Kidney (tissue), 14 donors: Measurements from ENCODE around the gene TMX2. TPM values are rescaled to one million over a fixed set of nuclear protein-coding genes. Genes with fewer than 3 reads are reported as not detected.

Experiments used
- DNase-seq, 5 donors: peaks; one replicate each; pipeline ENCODE4 v3.0.0-alpha.2; 2013 to 2020
- FAIRE-seq: peaks from 2 replicates; lab custom pipeline; 2012; peaks lifted over from hg19 to GRCh38; lab: Jason Lieb, UNC
- H3K27ac ChIP-seq, 2 donors: one replicate each; pipeline ENCODE4 v1.7.0; 2013; ENCODE audit warnings: low read depth in 2 of 2, low read length in 2 of 2, inconsistent platforms in 1 of 2
- H3K27me3 ChIP-seq: one replicate; pipeline ENCODE4 v1.7.1; 2013; ENCODE audit warnings: low read length, inconsistent platforms; ENCODE audit not compliant: control insufficient read depth, insufficient read depth
- H3K36me3 ChIP-seq, 3 donors: one replicate each; pipeline versions ENCODE4 v1.7.0 to v1.7.1; 2013; ENCODE audit warnings: low read length in 3 of 3, control low read depth in 1 of 3, inconsistent platforms in 1 of 3; ENCODE audit not compliant: insufficient read depth in 3 of 3, control insufficient read depth in 2 of 3
- H3K4me1 ChIP-seq, 3 donors: one replicate each; pipeline versions ENCODE4 v1.7.0 to v1.7.1; 2013; ENCODE audit warnings: low read length in 3 of 3, inconsistent platforms in 1 of 3, low read depth in 1 of 3; ENCODE audit not compliant: control insufficient read depth in 2 of 3, insufficient read depth in 2 of 3
- H3K4me3 ChIP-seq, 3 donors: one replicate each; pipeline versions ENCODE4 v1.7.0 to v1.8.1; 2013; ENCODE audit warnings: low read length in 3 of 3, control low read depth in 1 of 3, inconsistent platforms in 1 of 3
- H3K9ac ChIP-seq, 3 donors: one replicate each; pipeline versions ENCODE4 v1.7.0 to v1.7.1; 2013; ENCODE audit warnings: low read length in 3 of 3, control low read depth in 1 of 3, inconsistent platforms in 1 of 3
- H3K9me3 ChIP-seq, 3 donors: one replicate each; pipeline versions ENCODE4 v1.7.0 to v1.7.1; 2013; ENCODE audit warnings: low read length in 3 of 3, control low read depth in 1 of 3, inconsistent platforms in 1 of 3; ENCODE audit not compliant: control insufficient read depth in 2 of 3, insufficient read depth in 1 of 3
- intact Hi-C: fragments of 100-400 bp; cut with DNase I; formaldehyde crosslinking; loops from one replicate; pipeline ENCODE4 v1.11.1; 2022
- polyA plus RNA-seq: library from polyadenylated mRNA; stranded (reverse); fragments of 350-450 nt; fragmentation: Illumina TruSeq; extraction: RNeasy Lipid Tissue Mini Kit (QIAGEN cat#74804); gene quantifications from one replicate; pipeline ENCODE4 v1.2.3, GENCODE V29; 2014; ENCODE audit warnings: low read depth, low replicate concordance; ENCODE audit not compliant: insufficient read depth
- total RNA-seq: library from RNA; stranded (reverse); fragmentation: NEBNext Ultra II Directional; extraction: Animal tissue kit (Norgen Biotek cat#: 25700); gene quantifications from one replicate; pipeline ENCODE4 v1.2.1, GENCODE V29; 2021
- TF ChIP-seq, protein P1 (sequence below): IDR thresholded peaks from 3 replicates; pipeline ENCODE4 v1.5.1; 2012; ENCODE audit warnings: mild to moderate bottlenecking, moderate library complexity, borderline replicate concordance; ENCODE audit not compliant: insufficient read depth; ENCODE audit errors: extremely low read depth
- donor health status: control.
- donor health status: control.
- donor health status: control.
- donor health status: control.
- donor health status: control.
- donor health status: DM: yes; HTN: yes; CAD: no.
- donor health status: Normal renal cell carcinoma (clear cell type).

TMX2 gene
- total and polyA plus RNA-seq, 2 donors from 2014 or later = 86.1 to 133 TPM

DNA sequence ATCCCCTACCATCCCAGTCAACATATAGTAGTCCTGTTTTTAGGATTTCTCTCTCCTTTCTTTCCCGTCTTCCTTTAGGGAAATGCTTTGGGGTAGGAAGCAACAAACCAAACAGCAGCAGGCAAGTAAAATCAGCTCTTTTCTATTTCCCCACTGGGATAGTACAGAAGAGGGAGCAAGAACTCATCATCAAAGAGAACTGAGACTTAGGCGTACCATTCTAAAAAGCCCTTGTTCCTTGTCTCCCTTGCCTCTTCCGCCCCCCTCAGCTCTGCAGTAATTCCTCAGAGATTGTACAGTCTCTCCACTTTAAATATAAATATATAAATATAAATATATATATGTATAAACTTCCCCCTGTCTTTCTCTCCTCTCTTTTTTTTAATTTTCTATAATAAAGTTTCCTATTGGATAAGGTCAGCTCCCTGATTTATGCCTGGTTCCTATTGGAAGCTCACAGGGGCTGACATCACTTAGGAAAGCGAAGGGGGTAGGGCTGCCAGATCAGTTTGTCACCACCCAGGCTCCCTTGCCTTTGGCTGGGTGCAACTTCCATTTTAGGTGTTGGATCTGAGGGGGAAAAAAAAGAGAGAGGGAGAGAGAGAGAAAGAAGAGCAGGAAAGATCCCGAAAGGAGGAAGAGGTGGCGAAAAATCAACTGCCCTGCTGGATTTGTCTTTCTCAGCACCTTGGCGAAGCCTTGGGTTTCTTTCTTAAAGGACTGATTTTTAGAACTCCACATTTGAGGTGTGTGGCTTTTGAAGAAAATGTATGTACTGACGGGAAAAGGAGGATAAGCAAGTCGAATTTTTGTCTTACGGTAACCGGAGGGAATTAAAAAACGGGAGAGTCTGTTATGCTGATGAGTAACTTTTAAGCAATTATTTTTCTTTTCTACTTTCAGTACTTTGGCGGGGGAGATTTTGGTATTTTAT, 49.2 kb downstream of the TMX2 start, which contains the start of gene CTNND1:
Gene CTNND1, plus strand, starts transcription at position 502 of the 934 bp plus-strand sequence. CDS start 29,677 bp downstream, outside the sequence.
- DNase-seq (peak; percentile 92 to 99 (median 95)), FAIRE-seq (peak; percentile 98)
- TF ChIP-seq, protein P1, sequence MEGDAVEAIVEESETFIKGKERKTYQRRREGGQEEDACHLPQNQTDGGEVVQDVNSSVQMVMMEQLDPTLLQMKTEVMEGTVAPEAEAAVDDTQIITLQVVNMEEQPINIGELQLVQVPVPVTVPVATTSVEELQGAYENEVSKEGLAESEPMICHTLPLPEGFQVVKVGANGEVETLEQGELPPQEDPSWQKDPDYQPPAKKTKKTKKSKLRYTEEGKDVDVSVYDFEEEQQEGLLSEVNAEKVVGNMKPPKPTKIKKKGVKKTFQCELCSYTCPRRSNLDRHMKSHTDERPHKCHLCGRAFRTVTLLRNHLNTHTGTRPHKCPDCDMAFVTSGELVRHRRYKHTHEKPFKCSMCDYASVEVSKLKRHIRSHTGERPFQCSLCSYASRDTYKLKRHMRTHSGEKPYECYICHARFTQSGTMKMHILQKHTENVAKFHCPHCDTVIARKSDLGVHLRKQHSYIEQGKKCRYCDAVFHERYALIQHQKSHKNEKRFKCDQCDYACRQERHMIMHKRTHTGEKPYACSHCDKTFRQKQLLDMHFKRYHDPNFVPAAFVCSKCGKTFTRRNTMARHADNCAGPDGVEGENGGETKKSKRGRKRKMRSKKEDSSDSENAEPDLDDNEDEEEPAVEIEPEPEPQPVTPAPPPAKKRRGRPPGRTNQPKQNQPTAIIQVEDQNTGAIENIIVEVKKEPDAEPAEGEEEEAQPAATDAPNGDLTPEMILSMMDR = no peak
- H3K27ac ChIP-seq = peak within 1 kb of the TSS; percentile 92 to 96
- H3K9ac ChIP-seq = peak within 1 kb of the TSS; percentile 86 to 100 (median 99)
- H3K36me3 ChIP-seq = no peaks in the 10 kb centered on the region
- peaks cover 4 to 16% (median 11%) of the 10 kb centered on the region in 3 donors for H3K4me1 ChIP-seq
- peak within 1 kb of the TSS; percentile 88 to 99 (median 99) for H3K4me3 ChIP-seq
- H3K27me3 ChIP-seq = no peaks in the 10 kb centered on the region
- intact Hi-C loops = no loop called here
- H3K9me3 ChIP-seq = no peaks in the 10 kb centered on the region

DNA sequence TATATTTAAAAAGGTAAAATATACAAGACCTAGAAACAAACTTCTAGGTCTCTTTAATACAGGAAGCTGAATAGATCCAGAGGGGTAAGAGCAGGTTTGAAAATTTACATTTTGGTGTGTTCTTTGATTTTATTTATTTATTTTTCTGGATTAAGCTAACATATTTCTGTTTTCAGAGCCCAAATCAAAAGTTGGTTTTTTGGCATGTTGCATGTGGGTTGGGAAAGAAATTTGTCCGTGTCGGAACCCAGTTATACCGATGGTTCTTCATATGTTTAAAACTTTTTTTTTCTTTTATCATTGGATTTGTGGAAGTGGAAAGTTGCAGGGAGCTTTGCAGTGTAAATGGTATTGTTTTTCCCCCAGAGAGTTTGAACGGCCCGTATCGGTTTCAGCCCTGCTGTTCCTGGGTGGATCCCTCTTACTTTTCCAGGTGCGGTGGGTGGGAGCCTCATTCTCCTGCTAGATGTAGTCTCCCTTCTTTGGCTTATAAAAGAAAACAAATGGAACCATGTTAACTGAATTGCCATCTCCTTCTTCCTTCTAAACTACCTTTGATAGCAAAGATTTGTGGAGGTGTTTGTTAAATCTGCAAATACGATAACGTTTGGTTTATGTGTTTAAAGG, 50.0 kb downstream of the TMX2 start:
- H3K9me3 ChIP-seq = no peaks in the 10 kb centered on the region
- DNase-seq = peak in 3 of 5 donors; percentile 53 to 75 (median 74)
- H3K4me3 ChIP-seq = peak overlapping the region; percentile 88 to 99 (median 99)
- FAIRE-seq = no peak
- H3K27ac ChIP-seq = peak overlapping the region; percentile 92 to 96
- H3K27me3 ChIP-seq = no peaks in the 10 kb centered on the region
- peaks cover 4 to 20% (median 12%) of the 10 kb centered on the region in 3 donors for H3K4me1 ChIP-seq
- intact Hi-C loops = no loop called here
- TF ChIP-seq, protein P1 = no peak
- H3K9ac ChIP-seq = peak overlapping the region; percentile 86 to 100 (median 99)
- H3K36me3 ChIP-seq = no peaks in the 10 kb centered on the region

DNA sequence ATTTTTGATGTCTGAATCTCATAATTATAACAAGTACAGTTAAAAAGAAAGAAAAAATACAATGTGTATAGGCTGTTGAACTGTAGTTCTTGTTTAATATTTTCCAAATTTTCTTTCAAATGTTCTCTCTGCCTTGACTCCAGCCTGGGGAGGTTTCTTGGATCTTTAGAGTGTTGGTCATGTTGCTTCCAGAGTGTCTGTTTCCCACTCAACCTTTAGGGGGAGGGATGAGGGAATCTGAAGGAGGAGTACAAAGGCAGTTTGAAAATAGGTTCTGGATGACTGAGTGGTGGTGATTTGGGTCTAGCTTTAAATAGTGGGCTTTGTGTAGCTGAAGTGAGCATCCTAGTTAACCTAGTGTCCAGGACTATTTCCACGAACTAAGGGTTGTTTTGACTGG, 51.2 kb downstream of the TMX2 start:
- TF ChIP-seq, protein P1 = peak; percentile 21
- H3K27ac ChIP-seq = peak overlapping the region; percentile 69 to 92
- H3K4me1 ChIP-seq = peaks cover 4 to 21% (median 12%) of the 10 kb centered on the region in 3 donors
- H3K9ac ChIP-seq = peak overlapping the region; percentile 86 to 100 (median 99)
- peak in 3 of 5 donors; percentile 35 to 94 (median 91) for DNase-seq
- intact Hi-C loops = no loop called here
- no peaks in the 10 kb centered on the region for H3K36me3 ChIP-seq
- H3K27me3 ChIP-seq = no peaks in the 10 kb centered on the region
- peak overlapping the region; percentile 88 to 99 (median 99) for H3K4me3 ChIP-seq
- FAIRE-seq = no peak
- H3K9me3 ChIP-seq = no peaks in the 10 kb centered on the region
